ENCODE data around the gene KCNQ1. TPM values are rescaled to one million over a fixed set of nuclear protein-coding genes. Genes with fewer than 3 reads are reported as not detected.

Gene KCNQ1
- total and polyA plus RNA-seq, 8 donors: 7.1 to 37.7 (median 9.9) TPM

GRCh38 chr11:2863276-2863618 is 418.4 kb downstream of the KCNQ1 start:
- intact Hi-C loops (cut with DNase I): no loop called here
- Histone ChIP-seq H3K27me3 (peaks cover 7 to 58% of the 10 kb centered on the region in 2 donors), H3K27ac (no peak overlapping the region), H3K36me3 (no peaks in the 10 kb centered on the region), H3K4me3 (no peak overlapping the region), H3K9me3 (no peaks in the 10 kb centered on the region), H3K4me1 (peaks cover 0 to 11% of the 10 kb centered on the region in 2 donors)
- no peak for DNase-seq
- ATAC-seq: no peak
- no peak for TF ChIP-seq CTCF (IDR thresholded peaks at IDR 0.05)

GRCh38 chr11:2864901-2865300 is 420.1 kb downstream of the KCNQ1 start:
- Histone ChIP-seq H3K27ac (no peak overlapping the region), H3K9me3 (no peaks in the 10 kb centered on the region), H3K4me3 (no peak overlapping the region), H3K36me3 (no peaks in the 10 kb centered on the region), H3K4me1 (peaks cover 0 to 16% of the 10 kb centered on the region in 2 donors), H3K27me3 (peaks cover 19 to 75% of the 10 kb centered on the region in 2 donors)
- DNase-seq: peak in 2 of 4 donors; percentile 82 to 85
- no peak for TF ChIP-seq CTCF (IDR thresholded peaks at IDR 0.05)
- no peak for ATAC-seq
- intact Hi-C loops (cut with DNase I): no loop called here

GRCh38 chr11:2865922-2866577 is 421.2 kb downstream of the KCNQ1 start:
- Histone ChIP-seq H3K27me3 (peaks cover 30 to 79% of the 10 kb centered on the region in 2 donors), H3K27ac (no peak overlapping the region)

GRCh38 chr11:2867142-2867541 is 422.3 kb downstream of the KCNQ1 start:
- no peak for TF ChIP-seq CTCF (IDR thresholded peaks at IDR 0.05)
- peaks cover 0 to 21% of the 10 kb centered on the region in 2 donors for H3K4me1 ChIP-seq
- ATAC-seq (no peak), DNase-seq (no peak)
- peaks cover 28 to 78% of the 10 kb centered on the region in 2 donors for H3K27me3 ChIP-seq
- no peaks in the 10 kb centered on the region for H3K36me3 ChIP-seq
- H3K4me3 ChIP-seq: no peak overlapping the region
- intact Hi-C loops (cut with DNase I): no loop called here
- no peak overlapping the region for H3K27ac ChIP-seq
- no peaks in the 10 kb centered on the region for H3K9me3 ChIP-seq

More at GRCh38 chr11:2865922-2866577, 421.2 kb downstream of the KCNQ1 start:
- Histone ChIP-seq H3K9me3 (no peaks in the 10 kb centered on the region), H3K36me3 (no peaks in the 10 kb centered on the region), H3K4me1 (peaks cover 0 to 21% of the 10 kb centered on the region in 2 donors), H3K4me3 (no peak overlapping the region)
- TF ChIP-seq CTCF (IDR thresholded peaks at IDR 0.05): no peak
- intact Hi-C loops (cut with DNase I): no loop called here
- DNase-seq: no peak
- ATAC-seq: no peak

- H3K27me3 ChIP-seq: peaks cover 24 to 70% of the 10 kb centered on the region in 2 donors
- intact Hi-C loops (cut with DNase I): no loop called here
- H3K9me3 ChIP-seq: no peaks in the 10 kb centered on the region
- no peak for ATAC-seq
- H3K36me3 ChIP-seq: no peaks in the 10 kb centered on the region
- no peak for TF ChIP-seq CTCF (IDR thresholded peaks at IDR 0.05)
- peaks cover 0 to 13% of the 10 kb centered on the region in 2 donors for H3K4me1 ChIP-seq
- H3K27ac ChIP-seq: no peak overlapping the region
- DNase-seq: no peak
- peak overlapping the region in 1 of 2 donors; percentile 24 for H3K4me3 ChIP-seq
Measured at GRCh38 chr11:2867722-2868505, 423.1 kb downstream of the KCNQ1 start.
